ENCODE measurements around the gene PDCD6IP. TPM values are rescaled to one million over a fixed set of nuclear protein-coding genes. Genes with fewer than 3 reads are reported as not detected.

Gene PDCD6IP
- polyA plus RNA-seq, 1 experiment: 164 TPM

GRCh38 chr3:33875680-33876079 lies 77.2 kb downstream of the PDCD6IP start:
- H3K27me3 ChIP-seq (ENCODE audit: control insufficient read depth, insufficient read depth, low read length): no peaks in the 10 kb centered on the region
- ChIA-PET POLR2A (no interaction called here), CTCF (interaction anchor here (1.0 kb wide), 1 partner anchor 355 kb away, joined by 3 read pairs; no protein-coding TSS in a partner anchor)
- no peak overlapping the region for H3K4me3 ChIP-seq (ENCODE audit: low read depth, low read length)
- no peak for TF ChIP-seq CTCF (IDR thresholded peaks at IDR 0.05; ENCODE audit: insufficient read depth, low read depth, low read length)
- DNase-seq (ENCODE audit: low read depth): no peak
- no peaks in the 10 kb centered on the region for H3K36me3 ChIP-seq (ENCODE audit: control insufficient read depth, insufficient read depth, low read length)

GRCh38 chr3:33877187-33877586 lies 78.8 kb downstream of the PDCD6IP start:
- ChIA-PET CTCF (no interaction called here), POLR2A (no interaction called here)
- TF ChIP-seq CTCF (IDR thresholded peaks at IDR 0.05; ENCODE audit: insufficient read depth, low read depth, low read length): no peak

GRCh38 chr3:33879540-33879939 lies 81.1 kb downstream of the PDCD6IP start:
- Histone ChIP-seq H3K36me3 (ENCODE audit: control insufficient read depth, insufficient read depth, low read length) (no peaks in the 10 kb centered on the region), H3K27me3 (ENCODE audit: control insufficient read depth, insufficient read depth, low read length) (no peaks in the 10 kb centered on the region), H3K4me3 (ENCODE audit: low read depth, low read length) (no peak overlapping the region)
- ChIA-PET POLR2A (no interaction called here), CTCF (interaction anchor here (0.7 to 10.5 kb wide), 4 partner anchors 78 to 806 kb away, joined by 3 to 105 read pairs (median 6); no protein-coding TSS in a partner anchor)
- no peak for DNase-seq (ENCODE audit: low read depth)
- no peak for TF ChIP-seq CTCF (IDR thresholded peaks at IDR 0.05; ENCODE audit: insufficient read depth, low read depth, low read length)

More at GRCh38 chr3:33877187-33877586, 78.8 kb downstream of the PDCD6IP start:
- Histone ChIP-seq H3K27me3 (ENCODE audit: control insufficient read depth, insufficient read depth, low read length) (no peaks in the 10 kb centered on the region), H3K4me3 (ENCODE audit: low read depth, low read length) (no peak overlapping the region), H3K36me3 (ENCODE audit: control insufficient read depth, insufficient read depth, low read length) (no peaks in the 10 kb centered on the region)
- DNase-seq (ENCODE audit: low read depth): no peak

GRCh38 chr3:33881156-33882064 lies 83.0 kb downstream of the PDCD6IP start:
- TF ChIP-seq CTCF (IDR thresholded peaks at IDR 0.05; ENCODE audit: insufficient read depth, low read depth, low read length): no peak
- ChIA-PET CTCF (interaction anchor here (10.5 kb wide), 1 partner anchor 804 kb away, joined by 105 read pairs; no protein-coding TSS in a partner anchor), POLR2A (no interaction called here)
- DNase-seq (ENCODE audit: low read depth): no peak
- Histone ChIP-seq H3K36me3 (ENCODE audit: control insufficient read depth, insufficient read depth, low read length) (no peaks in the 10 kb centered on the region), H3K4me3 (ENCODE audit: low read depth, low read length) (no peak overlapping the region), H3K27me3 (ENCODE audit: control insufficient read depth, insufficient read depth, low read length) (no peaks in the 10 kb centered on the region)

GRCh38 chr3:33882296-33882695 lies 83.9 kb downstream of the PDCD6IP start:
- ChIA-PET CTCF (interaction anchor here (1.1 to 10.5 kb wide), 9 partner anchors 10 to 803 kb away, joined by 4 to 105 read pairs (median 5); no protein-coding TSS in a partner anchor), POLR2A (no interaction called here)
- Histone ChIP-seq H3K27me3 (ENCODE audit: control insufficient read depth, insufficient read depth, low read length) (0 out of 2 replicates have a peak, but pooled peaks cover 1% of the 10 kb centered on the region), H3K4me3 (ENCODE audit: low read depth, low read length) (no peak overlapping the region), H3K36me3 (ENCODE audit: control insufficient read depth, insufficient read depth, low read length) (no peaks in the 10 kb centered on the region)
- DNase-seq (ENCODE audit: low read depth): no peak
- TF ChIP-seq CTCF (IDR thresholded peaks at IDR 0.05; ENCODE audit: insufficient read depth, low read depth, low read length): no peak
